ENCODE measurements around the gene TBX15.

DNA sequence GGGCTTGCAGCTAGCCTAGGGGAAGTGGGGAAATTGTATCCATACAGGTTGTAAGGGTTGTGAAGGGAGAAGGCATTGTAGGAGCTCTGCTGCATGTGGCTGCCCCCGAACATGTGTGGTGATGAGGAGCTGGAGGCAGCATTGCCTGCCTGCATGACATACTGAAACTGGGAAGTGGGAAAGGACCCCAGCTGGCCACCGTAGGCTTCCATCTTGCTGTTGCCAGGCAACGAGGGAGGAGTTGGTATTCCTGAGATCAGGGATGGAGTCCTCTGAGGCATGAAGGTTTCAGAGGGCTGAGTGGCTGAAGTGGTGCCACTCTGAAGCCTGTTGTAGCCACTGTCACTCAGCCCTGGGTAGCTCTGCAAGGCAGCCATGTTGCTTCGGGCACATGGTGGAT, 103.2 kb downstream of the TBX15 start:
- no peak for TF ChIP-seq CTCF (IDR thresholded peaks at IDR 0.05)
- no peak for TF ChIP-seq POLR2A (IDR thresholded peaks at IDR 0.05)
